BLaER1 treated with 17β-estradiol and CSF1 and Interleukin-3, amounts not matched to agents 10 nM and 100 nM (cell line): ENCODE data around the gene NELL2.
A peak's percentile ranks its signal among the peaks of the same experiment; 100 is the strongest.

ENCODE experiments used
- H3K27ac ChIP-seq, 11 experiments: shearing (Covaris generic); formaldehyde crosslinking; 2 replicates each; pipeline ENCODE4 v1.8.1; 2022
- H3K27me3 ChIP-seq, 11 experiments: shearing (Covaris generic); formaldehyde crosslinking; 2 replicates each; pipeline ENCODE4 v1.8.1; 2022
- H3K36me3 ChIP-seq, 11 experiments: shearing (Covaris generic); formaldehyde crosslinking; 2 replicates each; pipeline ENCODE4 v1.8.1; 2022
- H3K4me1 ChIP-seq, 10 experiments: shearing (Covaris generic); formaldehyde crosslinking; 2 replicates each; pipeline ENCODE4 v1.8.1; 2022
- H3K4me2 ChIP-seq, 11 experiments: shearing (Covaris generic); formaldehyde crosslinking; 2 replicates each; pipeline ENCODE4 v1.8.1; 2022
- H3K4me3 ChIP-seq, 10 experiments: shearing (Covaris generic); formaldehyde crosslinking; 2 replicates each; pipeline ENCODE4 v1.8.1; 2022
- H3K9ac ChIP-seq, 11 experiments: shearing (Covaris generic); formaldehyde crosslinking; 2 replicates each; pipeline ENCODE4 v1.8.1; 2022
- H3K9me3 ChIP-seq, 11 experiments: shearing (Covaris generic); formaldehyde crosslinking; replicated peaks in 1 of 11; 2 replicates each; pipeline ENCODE4 v1.8.1; 2022
- H4K20me1 ChIP-seq, 11 experiments: shearing (Covaris generic); formaldehyde crosslinking; 2 replicates each; pipeline ENCODE4 v1.8.1; 2022
- Cebpa-rat ChIP-seq, 11 experiments: shearing (Covaris generic); IDR thresholded peaks; 2 replicates each; pipeline ENCODE4 v1.8.1; 2022

The NELL2 gene

DNA sequence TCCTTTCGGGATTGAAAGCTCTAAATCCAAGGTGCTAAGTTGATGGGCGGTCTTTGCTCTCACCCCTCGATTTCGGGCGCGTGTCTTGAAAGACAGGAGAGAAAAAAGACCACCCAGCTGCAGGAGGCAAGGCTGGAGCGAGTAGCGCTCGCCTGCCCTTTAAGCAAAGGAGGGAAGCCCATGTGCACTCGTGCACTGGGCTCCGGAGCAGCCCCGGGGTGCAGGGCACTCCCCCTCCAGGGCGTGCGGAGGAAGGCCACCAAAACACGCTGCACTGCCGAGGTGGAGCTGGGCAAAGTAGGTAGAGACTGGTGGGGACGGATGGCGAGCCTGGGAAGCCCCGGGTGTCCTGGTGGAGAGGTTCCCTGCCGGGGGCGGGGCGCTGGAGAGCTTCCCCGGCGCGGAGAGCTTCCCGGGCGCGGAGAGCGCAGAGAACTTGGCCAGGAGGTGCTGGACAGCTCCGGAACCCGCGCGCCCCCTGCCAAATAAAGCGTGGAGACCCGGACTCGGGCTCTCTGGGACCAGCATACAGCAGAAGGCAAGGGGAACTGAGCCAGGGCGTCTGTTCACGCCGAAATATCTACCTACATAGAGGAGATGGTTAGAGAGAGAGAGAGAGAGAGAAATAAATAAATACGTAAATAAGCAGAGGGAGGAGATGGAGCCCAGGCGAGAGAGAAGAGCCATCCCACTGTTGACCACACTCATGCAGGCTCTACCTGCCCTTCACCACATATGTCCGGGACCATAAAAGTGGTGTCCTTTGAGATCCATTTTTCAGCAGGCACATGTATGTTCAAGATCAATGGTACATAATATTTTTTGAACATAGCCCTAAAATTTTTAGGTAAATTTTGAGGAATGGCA lies 662 bp upstream of the NELL2 start:
- H3K4me1 ChIP-seq = peaks cover 15 to 21% (median 19%) of the 10 kb centered on the region in 10 experiments; a peak in 17 of 20 replicates
- peak overlapping the region in 8 of 11 experiments; percentile 14 to 61 (median 42); a peak in 11 of 22 replicates for H3K9ac ChIP-seq
- peak overlapping the region; percentile 62 to 78 (median 70) for H3K4me3 ChIP-seq
- H3K27me3 ChIP-seq = peaks cover 36 to 46% (median 42%) of the 10 kb centered on the region in 11 experiments
- H4K20me1 ChIP-seq = peaks cover 0 to 11% (median 0%) of the 10 kb centered on the region in 11 experiments; a peak in 6 of 22 replicates
- no peak overlapping the region for H3K27ac ChIP-seq
- TF ChIP-seq Cebpa-rat (IDR thresholded peaks at IDR 0.05) = no peak
- peak overlapping the region; percentile 94 to 100 (median 99) for H3K4me2 ChIP-seq
- H3K9me3 ChIP-seq = peaks cover 12 to 26% (median 18%) of the 10 kb centered on the region in 11 experiments
- H3K36me3 ChIP-seq = no peaks in the 10 kb centered on the region

- peak overlapping the region; percentile 94 to 100 (median 99) for H3K4me2 ChIP-seq
- H3K9ac ChIP-seq = peak overlapping the region; percentile 37 to 67 (median 62); a peak in 18 of 22 replicates
- no peak for TF ChIP-seq Cebpa-rat (IDR thresholded peaks at IDR 0.05)
- no peaks in the 10 kb centered on the region for H3K36me3 ChIP-seq
- peaks cover 36 to 46% (median 42%) of the 10 kb centered on the region in 11 experiments for H3K27me3 ChIP-seq
- H3K4me3 ChIP-seq = peak overlapping the region; percentile 62 to 78 (median 70)
- peaks cover 0 to 11% (median 0%) of the 10 kb centered on the region in 11 experiments; a peak in 6 of 22 replicates for H4K20me1 ChIP-seq
- no peak overlapping the region for H3K27ac ChIP-seq
- peaks cover 15 to 21% (median 19%) of the 10 kb centered on the region in 10 experiments; a peak in 17 of 20 replicates for H3K4me1 ChIP-seq
- H3K9me3 ChIP-seq = peaks cover under 1 to 13% (median 6%) of the 10 kb centered on the region in 11 experiments; a peak in 19 of 22 replicates
These were observed 630 bp downstream of the NELL2 start for GRCh38 chr12:44875417-44875953.

DNA sequence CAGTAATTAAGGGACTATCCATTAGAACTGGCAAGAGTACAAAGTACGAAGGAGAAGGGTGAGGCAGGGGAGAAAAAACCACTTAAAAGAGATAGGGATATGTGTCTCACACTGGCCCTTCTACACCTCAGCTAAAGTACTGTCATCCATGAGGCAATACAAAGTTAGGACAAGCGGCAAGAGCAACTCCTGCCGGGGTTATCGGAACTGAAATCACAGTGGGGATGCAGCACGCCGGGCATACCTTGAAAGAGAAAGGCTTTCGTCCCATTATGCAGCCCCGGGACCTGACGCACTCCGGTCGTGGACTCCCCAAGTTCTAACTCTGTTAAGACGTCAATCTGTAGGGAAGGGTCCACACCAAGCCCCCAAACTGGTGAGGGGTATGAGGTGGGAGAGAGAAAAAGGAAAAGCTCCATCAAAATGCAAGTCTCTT lies 1.1 kb downstream of the NELL2 start:
- H3K9ac ChIP-seq = peak overlapping the region in 8 of 11 experiments; percentile 37 to 67 (median 62); a peak in 6 of 22 replicates
- H3K4me2 ChIP-seq = peak overlapping the region; percentile 94 to 100 (median 99)
- H4K20me1 ChIP-seq = peaks cover 0 to 11% (median 0%) of the 10 kb centered on the region in 11 experiments; a peak in 6 of 22 replicates

GRCh38 chr12:44873898-44874297 lies 2.2 kb downstream of the NELL2 start:
- no peak overlapping the region for H3K4me3 ChIP-seq
- H3K27ac ChIP-seq = no peak overlapping the region
- 0 out of 22 replicates have a peak, but pooled peaks cover 0 to 3% (median 0%) of the 10 kb centered on the region in 11 experiments for H3K9me3 ChIP-seq
- no peak for TF ChIP-seq Cebpa-rat (IDR thresholded peaks at IDR 0.05)
- peaks cover 15 to 21% (median 19%) of the 10 kb centered on the region in 10 experiments; a peak in 17 of 20 replicates for H3K4me1 ChIP-seq
- peaks cover 0 to 11% (median 0%) of the 10 kb centered on the region in 11 experiments; a peak in 6 of 22 replicates for H4K20me1 ChIP-seq
- peaks cover 36 to 46% (median 42%) of the 10 kb centered on the region in 11 experiments for H3K27me3 ChIP-seq
- H3K4me2 ChIP-seq = no peak overlapping the region
- H3K36me3 ChIP-seq = no peaks in the 10 kb centered on the region
- no peak overlapping the region for H3K9ac ChIP-seq

More for the DNA sequence above, 1.1 kb downstream of the NELL2 start:
- no peak overlapping the region for H3K27ac ChIP-seq
- H3K27me3 ChIP-seq = peaks cover 36 to 46% (median 42%) of the 10 kb centered on the region in 11 experiments
- H3K4me1 ChIP-seq = peaks cover 15 to 21% (median 19%) of the 10 kb centered on the region in 10 experiments; a peak in 17 of 20 replicates
- no peak for TF ChIP-seq Cebpa-rat (IDR thresholded peaks at IDR 0.05)
- peaks cover 0 to 9% (median 5%) of the 10 kb centered on the region in 11 experiments; a peak in 8 of 22 replicates for H3K9me3 ChIP-seq
- H3K36me3 ChIP-seq = no peaks in the 10 kb centered on the region
- H3K4me3 ChIP-seq = peak overlapping the region; percentile 62 to 78 (median 70)

DNA sequence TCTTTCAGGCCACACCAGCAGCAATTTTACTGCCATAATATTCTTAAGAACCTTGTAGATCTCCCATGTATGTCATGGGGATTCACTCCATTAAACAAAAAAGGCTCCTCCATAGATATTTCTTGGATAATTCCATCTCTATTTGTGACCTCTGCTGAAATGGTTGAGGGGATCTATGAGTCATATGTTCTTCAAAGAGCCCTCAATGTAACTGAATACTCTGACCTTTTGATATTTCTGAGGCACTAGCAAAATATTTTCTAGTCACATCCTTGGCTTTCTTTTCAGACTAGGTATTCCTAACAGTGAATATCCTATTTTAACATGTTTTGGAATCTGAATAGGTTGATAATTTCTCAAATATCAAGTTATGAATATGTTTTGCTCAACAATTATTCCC lies 6.6 kb downstream of the NELL2 start:
- H3K4me1 ChIP-seq = peaks cover 0 to under 1% (median 0%) of the 10 kb centered on the region in 10 experiments; a peak in 3 of 20 replicates
- no peak overlapping the region for H3K9ac ChIP-seq
- H3K4me3 ChIP-seq = no peak overlapping the region
- H3K36me3 ChIP-seq = no peaks in the 10 kb centered on the region
- H3K9me3 ChIP-seq = no peaks in the 10 kb centered on the region
- H3K27me3 ChIP-seq = peaks cover 7 to 19% (median 15%) of the 10 kb centered on the region in 11 experiments
- no peak for TF ChIP-seq Cebpa-rat (IDR thresholded peaks at IDR 0.05)
- peaks cover 0 to 2% (median 0%) of the 10 kb centered on the region in 11 experiments; a peak in 2 of 22 replicates for H4K20me1 ChIP-seq
- H3K4me2 ChIP-seq = no peak overlapping the region
- H3K27ac ChIP-seq = no peak overlapping the region

DNA sequence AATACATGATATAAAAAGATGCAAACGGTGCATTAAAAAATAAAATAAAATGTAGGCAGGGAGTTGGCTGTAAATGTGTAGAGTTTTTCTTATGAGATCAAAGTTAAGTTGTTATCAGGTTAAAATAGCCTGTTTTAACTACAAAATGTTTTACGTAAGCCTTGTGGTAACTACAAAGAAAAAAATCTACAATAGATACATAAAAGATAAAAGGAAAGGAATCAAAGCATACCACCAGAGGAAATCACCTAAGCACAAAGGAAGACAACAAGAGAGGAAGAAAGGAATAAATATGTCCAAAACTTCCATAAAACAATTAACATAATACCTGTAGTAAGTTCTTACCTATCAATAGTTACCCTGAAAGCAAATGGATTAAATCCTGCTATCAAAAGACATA lies 12.2 kb downstream of the NELL2 start:
- H3K9me3 ChIP-seq = peaks cover 0 to 8% (median 0%) of the 10 kb centered on the region in 11 experiments; a peak in 5 of 22 replicates
- no peak overlapping the region for H3K4me2 ChIP-seq
- no peaks in the 10 kb centered on the region for H4K20me1 ChIP-seq
- no peak for TF ChIP-seq Cebpa-rat (IDR thresholded peaks at IDR 0.05)
- no peaks in the 10 kb centered on the region for H3K4me1 ChIP-seq
- H3K36me3 ChIP-seq = no peaks in the 10 kb centered on the region
- no peaks in the 10 kb centered on the region for H3K27me3 ChIP-seq
- no peak overlapping the region for H3K27ac ChIP-seq
- H3K9ac ChIP-seq = no peak overlapping the region
- H3K4me3 ChIP-seq = no peak overlapping the region

DNA sequence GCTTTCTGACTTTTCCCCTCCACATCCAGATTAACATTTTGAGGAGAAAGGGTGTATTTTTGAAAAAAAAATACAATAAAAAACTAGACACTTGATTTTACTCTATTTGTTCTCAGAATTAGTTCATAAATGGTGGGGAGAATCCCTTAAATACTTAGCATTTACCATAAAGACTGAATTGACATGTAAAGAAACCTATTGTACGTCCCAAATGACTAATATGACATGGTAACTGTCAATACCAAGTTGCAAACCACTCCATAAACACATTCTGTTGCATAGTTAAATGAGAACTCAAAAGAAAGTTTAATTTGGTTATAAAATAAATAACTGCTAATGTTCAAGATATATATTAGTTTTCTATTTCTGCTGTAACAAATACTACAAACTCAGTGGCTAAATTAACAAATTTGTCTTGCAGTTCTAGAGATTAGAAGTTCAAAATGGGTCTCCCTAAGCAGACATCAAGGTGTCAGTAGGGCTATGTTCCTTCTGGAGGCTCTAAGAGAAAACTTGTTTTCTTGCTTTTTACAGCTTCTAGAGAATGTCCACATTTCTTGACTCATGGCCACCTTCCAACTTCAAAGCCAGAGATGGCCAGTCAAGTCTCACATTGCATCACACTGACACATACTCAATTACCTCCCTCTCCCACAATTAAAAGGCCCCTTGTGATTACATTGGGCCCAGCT lies 16.0 kb downstream of the NELL2 start:
- no peak overlapping the region for H3K27ac ChIP-seq
- no peak overlapping the region for H3K4me3 ChIP-seq
- no peaks in the 10 kb centered on the region for H3K4me1 ChIP-seq
- no peak for TF ChIP-seq Cebpa-rat (IDR thresholded peaks at IDR 0.05)
- no peak overlapping the region for H3K4me2 ChIP-seq
- no peaks in the 10 kb centered on the region for H3K36me3 ChIP-seq
- H4K20me1 ChIP-seq = no peaks in the 10 kb centered on the region
- H3K9ac ChIP-seq = no peak overlapping the region
- H3K9me3 ChIP-seq = peaks cover 0 to 8% (median 0%) of the 10 kb centered on the region in 11 experiments; a peak in 5 of 22 replicates
- H3K27me3 ChIP-seq = no peaks in the 10 kb centered on the region

DNA sequence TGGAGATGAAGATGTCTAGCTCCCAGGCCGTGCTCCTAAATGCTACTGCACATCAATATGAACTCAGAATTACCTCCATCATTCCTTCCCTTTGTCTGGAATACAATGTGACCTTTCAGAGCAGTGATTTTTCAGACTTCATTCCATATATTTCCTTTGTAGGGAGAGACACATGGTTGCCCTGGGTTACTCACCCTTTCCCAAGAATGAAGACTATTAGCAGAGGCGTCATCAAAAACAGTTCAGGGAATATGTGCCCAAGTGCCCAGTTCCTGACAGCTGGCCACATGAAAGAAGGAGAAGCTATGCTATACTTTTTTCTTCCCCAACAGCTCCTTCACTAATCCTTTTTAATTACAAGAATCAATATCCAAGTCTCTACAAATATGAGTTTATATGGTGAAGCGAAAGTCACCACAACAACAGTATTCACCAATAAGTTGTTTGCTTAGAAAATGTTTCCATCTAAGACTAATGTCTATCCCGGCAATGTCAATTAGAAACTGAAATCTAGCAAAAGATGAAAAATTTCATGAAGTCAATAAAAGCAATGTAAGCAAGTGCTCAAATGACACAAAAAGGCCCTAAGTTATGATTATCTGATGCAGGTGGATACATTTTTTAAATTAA lies 17.8 kb downstream of the NELL2 start:
- no peaks in the 10 kb centered on the region for H3K27me3 ChIP-seq
- H3K4me2 ChIP-seq = no peak overlapping the region
- no peak overlapping the region for H3K27ac ChIP-seq
- H3K9me3 ChIP-seq = peaks cover 0 to 8% (median 0%) of the 10 kb centered on the region in 11 experiments; a peak in 5 of 22 replicates
- no peaks in the 10 kb centered on the region for H4K20me1 ChIP-seq
- no peak overlapping the region for H3K4me3 ChIP-seq
- no peak overlapping the region for H3K9ac ChIP-seq
- no peaks in the 10 kb centered on the region for H3K4me1 ChIP-seq
- no peaks in the 10 kb centered on the region for H3K36me3 ChIP-seq
- no peak for TF ChIP-seq Cebpa-rat (IDR thresholded peaks at IDR 0.05)
